ENCODE measurements around the gene MEGF6. TPM values are rescaled to one million over a fixed set of nuclear protein-coding genes. Genes with fewer than 3 reads are reported as not detected.
A peak's percentile ranks its signal among the peaks of the same experiment; 100 is the strongest.

The MEGF6 gene
- total and polyA plus RNA-seq, 8 donors, result 40.6 to 108 (median 51.5) TPM

- TF ChIP-seq, protein P1, sequence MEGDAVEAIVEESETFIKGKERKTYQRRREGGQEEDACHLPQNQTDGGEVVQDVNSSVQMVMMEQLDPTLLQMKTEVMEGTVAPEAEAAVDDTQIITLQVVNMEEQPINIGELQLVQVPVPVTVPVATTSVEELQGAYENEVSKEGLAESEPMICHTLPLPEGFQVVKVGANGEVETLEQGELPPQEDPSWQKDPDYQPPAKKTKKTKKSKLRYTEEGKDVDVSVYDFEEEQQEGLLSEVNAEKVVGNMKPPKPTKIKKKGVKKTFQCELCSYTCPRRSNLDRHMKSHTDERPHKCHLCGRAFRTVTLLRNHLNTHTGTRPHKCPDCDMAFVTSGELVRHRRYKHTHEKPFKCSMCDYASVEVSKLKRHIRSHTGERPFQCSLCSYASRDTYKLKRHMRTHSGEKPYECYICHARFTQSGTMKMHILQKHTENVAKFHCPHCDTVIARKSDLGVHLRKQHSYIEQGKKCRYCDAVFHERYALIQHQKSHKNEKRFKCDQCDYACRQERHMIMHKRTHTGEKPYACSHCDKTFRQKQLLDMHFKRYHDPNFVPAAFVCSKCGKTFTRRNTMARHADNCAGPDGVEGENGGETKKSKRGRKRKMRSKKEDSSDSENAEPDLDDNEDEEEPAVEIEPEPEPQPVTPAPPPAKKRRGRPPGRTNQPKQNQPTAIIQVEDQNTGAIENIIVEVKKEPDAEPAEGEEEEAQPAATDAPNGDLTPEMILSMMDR (IDR thresholded peaks at IDR 0.05), result no peak
- H3K27me3 ChIP-seq, result peaks cover 0 to 38% of the 10 kb centered on the region in 2 donors
- peak overlapping the region; percentile 50 to 57 for H3K4me3 ChIP-seq
- DNase-seq (peak in 2 of 4 donors; percentile 84 to 85), ATAC-seq (no peak)
- no peak overlapping the region for H3K27ac ChIP-seq
- intact Hi-C loops (cut with DNase I), result no loop called here
- H3K4me1 ChIP-seq, result peaks cover 27 to 59% of the 10 kb centered on the region in 2 donors
- no peaks in the 10 kb centered on the region for H3K36me3 ChIP-seq
- H3K9me3 ChIP-seq, result no peaks in the 10 kb centered on the region
Measured at GRCh38 chr1:3610527-3611169, 660 bp downstream of the MEGF6 start.

DNA sequence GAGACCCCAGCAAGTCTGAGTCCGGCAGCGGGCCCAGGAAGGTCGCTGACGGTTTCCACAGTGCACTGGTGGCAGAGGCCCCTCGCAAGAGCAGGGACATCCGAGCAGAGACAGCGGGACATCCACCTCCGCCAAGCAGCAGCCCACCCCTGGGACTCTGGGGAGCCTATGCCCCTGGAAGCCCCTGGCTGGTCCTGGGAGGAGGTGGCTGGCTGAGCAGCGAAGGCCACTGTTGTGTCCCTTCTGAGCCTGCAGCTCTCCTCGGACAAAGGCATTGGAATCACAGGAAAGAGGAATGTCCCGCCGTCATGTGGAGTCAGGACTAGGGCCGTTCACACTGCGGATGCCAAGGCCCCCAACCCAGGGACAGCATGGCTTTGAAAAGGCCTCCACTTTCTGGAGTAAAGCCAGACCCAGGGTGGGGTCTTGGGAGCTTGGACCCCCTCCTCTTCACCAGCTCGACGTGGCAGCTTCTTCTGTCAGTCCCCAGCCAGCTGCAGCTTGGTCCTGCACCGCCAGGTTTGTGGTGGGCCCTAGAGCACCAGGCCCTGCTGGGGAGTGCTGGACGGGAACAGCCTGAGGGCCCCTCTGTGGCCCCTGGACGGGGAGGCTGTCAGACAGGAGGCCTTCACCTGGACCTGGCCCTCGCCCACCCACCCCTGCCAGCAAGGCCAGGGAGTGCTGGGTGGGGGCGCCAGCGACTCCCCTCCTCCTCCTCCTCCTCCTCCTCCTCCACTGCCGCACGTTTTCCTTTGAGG lies 1.4 kb downstream of the MEGF6 start:
- no peak for ATAC-seq
- Histone ChIP-seq H3K4me3 (peak overlapping the region; percentile 50 to 57), H3K36me3 (no peaks in the 10 kb centered on the region), H3K27me3 (peaks cover 0 to 38% of the 10 kb centered on the region in 2 donors), H3K9me3 (no peaks in the 10 kb centered on the region), H3K27ac (no peak overlapping the region), H3K4me1 (peaks cover 27 to 52% of the 10 kb centered on the region in 2 donors)
- intact Hi-C loops (cut with DNase I), result no loop called here
- TF ChIP-seq, protein P1 (IDR thresholded peaks at IDR 0.05), result no peak
- DNase-seq, result no peak

DNA sequence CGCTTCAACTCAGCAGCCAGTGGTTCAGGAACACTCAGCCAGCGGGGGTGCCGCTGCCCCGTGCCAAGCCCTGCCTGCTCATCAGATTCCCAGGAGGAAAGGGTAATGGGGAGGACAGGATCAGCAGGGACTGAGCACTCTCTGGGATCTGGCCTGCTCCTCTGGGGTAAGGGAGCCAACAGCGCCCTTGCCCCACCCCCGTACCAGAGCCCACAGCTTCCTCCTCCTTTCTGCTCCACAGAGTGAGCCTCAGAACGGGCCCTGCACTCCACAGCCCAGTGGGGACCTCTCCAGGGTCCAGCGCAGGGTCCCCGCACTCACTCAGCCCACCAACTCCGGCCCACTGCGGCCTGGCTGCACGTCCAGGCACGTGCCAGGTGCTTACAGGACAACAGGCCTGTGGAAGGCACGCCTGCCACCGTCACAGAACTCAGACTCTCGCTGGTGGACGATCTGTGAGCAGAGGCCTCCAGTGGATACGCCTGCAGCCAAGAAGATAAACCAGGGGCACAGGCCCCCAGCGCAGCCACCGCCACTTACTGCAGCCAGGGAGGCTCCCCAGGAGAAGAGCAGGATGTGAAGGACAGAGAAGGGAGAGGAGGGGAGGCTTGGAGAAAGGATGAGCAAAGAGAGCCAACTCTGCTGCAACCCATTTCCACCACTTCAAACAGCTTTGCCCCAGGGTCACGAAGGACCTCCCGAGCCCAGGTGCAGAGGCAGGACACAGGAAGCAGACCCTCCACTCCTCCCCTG lies 2.1 kb downstream of the MEGF6 start:
- Histone ChIP-seq H3K4me1 (peaks cover 27 to 44% of the 10 kb centered on the region in 2 donors), H3K9me3 (no peaks in the 10 kb centered on the region), H3K4me3 (no peak overlapping the region), H3K27me3 (peaks cover 0 to 38% of the 10 kb centered on the region in 2 donors), H3K36me3 (no peaks in the 10 kb centered on the region), H3K27ac (no peak overlapping the region)
- TF ChIP-seq, protein P1 (IDR thresholded peaks at IDR 0.05), result no peak
- ATAC-seq (peak; percentile 2), DNase-seq (no peak)
- intact Hi-C loops (cut with DNase I), result no loop called here

DNA sequence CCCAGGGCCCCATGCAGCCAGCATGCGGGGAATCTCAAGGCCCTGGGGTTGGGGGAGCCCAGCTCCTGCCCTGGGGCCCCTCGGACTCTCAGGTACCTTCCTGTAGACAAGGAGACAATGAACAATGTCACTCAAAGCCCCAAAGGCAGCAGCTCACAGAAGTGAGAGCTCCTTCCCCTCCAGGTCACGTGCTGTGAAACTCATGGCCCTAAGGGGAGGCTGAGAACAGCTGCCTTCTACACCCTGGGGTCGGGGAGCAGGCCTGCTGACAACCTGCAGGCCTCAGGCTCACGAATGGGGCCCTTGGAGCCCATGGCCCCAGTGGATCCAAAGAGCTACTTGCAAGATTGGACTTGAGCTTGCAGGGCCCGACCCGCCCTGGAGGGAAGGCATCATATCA lies 3.2 kb downstream of the MEGF6 start:
- DNase-seq (no peak), ATAC-seq (no peak)
- Histone ChIP-seq H3K9me3 (no peaks in the 10 kb centered on the region), H3K27me3 (peaks cover 0 to 38% of the 10 kb centered on the region in 2 donors), H3K4me1 (peaks cover 21 to 43% of the 10 kb centered on the region in 2 donors), H3K36me3 (no peaks in the 10 kb centered on the region), H3K4me3 (no peak overlapping the region), H3K27ac (no peak overlapping the region)
- intact Hi-C loops (cut with DNase I), result no loop called here
- TF ChIP-seq, protein P1 (IDR thresholded peaks at IDR 0.05), result no peak

DNA sequence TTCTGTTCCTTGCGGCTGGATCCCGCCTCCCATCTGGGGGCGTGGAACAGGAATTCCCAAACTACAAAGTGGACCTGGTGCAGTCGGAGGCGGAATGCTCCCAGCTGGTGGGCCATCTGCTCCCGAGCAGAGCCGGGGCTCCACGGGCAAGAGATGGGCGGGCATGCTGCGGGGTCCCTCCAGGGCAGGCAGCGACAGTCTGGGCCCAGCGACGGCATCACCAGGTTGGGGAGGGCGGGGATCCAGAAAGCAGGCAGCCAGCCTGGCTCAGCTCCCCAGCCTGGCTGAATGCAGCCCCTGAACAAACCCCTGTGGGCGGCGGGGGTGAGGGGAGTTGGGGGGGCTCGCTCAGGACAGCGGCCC lies 3.6 kb downstream of the MEGF6 start:
- DNase-seq, result no peak
- ATAC-seq, result no peak
- no peaks in the 10 kb centered on the region for H3K36me3 ChIP-seq

More for the DNA sequence above, 3.6 kb downstream of the MEGF6 start:
- Histone ChIP-seq H3K4me3 (no peak overlapping the region), H3K27me3 (peaks cover 0 to 37% of the 10 kb centered on the region in 2 donors), H3K27ac (no peak overlapping the region), H3K9me3 (no peaks in the 10 kb centered on the region), H3K4me1 (peaks cover 17 to 43% of the 10 kb centered on the region in 2 donors)
- TF ChIP-seq, protein P1 (IDR thresholded peaks at IDR 0.05), result no peak
- intact Hi-C loops (cut with DNase I), result no loop called here

Data from left lung (tissue), 10 donors.